DMS 273 (cell line): ENCODE data around the gene TNNI2.
"Not testable (repeated sequence)": the region's sequence is repeated elsewhere in the genome, so short reads cannot be mapped to it uniquely, and the experiment has no call there.

ENCODE experiments used
- DNase-seq: peaks from one replicate; lab custom pipeline; 2025; ENCODE audit not compliant: unreplicated experiment; lab: John Stamatoyannopoulos, UW

The TNNI2 gene

DNA sequence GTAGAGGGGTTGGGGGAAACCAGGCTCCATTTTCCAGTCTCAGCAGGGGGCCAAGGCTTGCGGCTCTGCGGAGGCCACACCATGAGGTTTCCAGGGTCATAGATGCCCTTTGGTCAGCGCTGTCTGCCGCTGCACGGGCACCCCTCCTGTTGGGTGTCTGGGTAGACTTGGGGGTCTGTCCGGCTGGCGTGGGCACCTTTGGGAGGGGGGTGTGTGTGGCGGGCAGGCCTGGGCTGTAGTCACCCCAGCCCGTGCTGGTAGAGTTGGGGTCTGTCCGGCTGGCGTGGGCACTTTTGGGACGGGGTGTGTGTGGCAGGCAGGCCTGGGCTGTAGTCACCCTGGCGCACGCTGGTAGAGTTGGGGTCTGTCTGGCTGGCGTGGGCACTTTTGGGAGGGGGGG is 32.8 kb downstream of the TNNI2 start:
- no peak for DNase-seq

DNA sequence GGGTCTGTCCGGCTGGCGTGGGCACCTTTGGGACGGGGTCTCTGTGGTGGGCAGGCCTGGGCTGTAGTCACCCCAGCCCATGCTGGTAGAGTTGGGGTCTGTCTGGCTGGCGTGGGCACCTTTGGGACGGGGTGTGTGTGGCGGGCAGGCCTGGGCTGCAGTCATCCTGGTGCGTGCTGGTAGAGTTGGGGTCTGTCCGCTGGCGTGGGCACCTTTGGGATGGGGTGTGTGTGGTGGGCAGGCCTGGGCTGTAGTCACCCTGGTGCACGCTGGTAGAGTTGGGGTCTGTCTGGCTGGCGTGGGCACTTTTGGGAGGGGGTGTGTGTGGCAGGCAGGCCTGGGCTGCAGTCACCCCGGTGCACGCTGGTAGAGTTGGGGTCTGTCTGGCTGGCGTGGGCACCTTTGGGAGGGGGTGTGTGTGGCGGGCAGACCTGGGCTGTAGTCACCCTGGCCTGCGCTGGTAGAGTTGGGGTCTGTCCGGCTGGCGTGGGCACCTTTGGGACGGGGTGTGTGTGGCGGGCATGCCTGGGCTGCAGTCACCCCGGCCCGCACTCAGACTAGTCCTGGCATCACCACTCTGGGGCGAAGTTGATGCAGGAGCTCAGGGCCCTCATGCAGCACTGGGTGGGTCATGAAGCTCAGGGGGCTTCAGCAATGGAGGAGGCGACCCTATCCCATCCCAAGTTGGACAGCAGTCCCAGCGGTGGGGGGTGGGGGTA is 33.6 kb downstream of the TNNI2 start:
- no peak for DNase-seq

DNA sequence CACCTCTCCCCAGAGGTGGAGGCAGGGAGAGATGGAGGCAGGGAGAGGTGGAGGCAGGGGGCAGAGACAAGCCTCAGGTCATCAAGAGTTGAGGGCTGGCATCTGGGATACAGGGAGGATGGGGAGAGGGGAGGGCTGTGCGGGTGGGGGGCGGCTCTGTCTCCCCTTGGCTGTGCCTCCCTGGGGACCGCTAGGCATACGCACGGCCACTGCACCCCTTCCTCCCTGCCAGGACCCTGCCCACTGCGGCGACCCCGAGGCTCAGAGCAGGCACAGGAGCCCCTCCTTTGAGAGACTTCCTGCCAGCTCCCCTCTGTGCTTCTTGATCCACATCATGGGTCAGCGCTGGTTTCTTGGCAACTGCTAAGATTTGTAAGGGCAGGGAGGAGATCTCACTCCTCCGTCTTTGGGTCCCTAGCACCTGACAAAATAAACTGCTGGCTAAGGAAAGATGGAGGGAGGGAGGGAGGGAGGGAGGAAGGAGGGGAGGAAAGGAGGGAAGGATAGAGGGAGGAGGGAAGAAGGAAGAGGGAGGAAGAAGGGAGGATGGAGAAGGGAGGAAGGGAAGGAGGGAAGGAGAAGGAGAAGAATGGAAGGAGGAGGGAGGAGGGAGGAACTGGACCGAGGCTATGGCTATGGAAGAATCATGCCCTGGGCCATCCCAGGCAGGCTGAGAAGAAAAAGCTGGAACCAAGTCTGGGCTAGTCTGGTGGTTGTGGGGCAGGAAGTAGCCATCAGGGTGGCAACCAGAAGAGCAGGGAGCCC is 34.4 kb downstream of the TNNI2 start:
- DNase-seq = peak; percentile 17

DNA sequence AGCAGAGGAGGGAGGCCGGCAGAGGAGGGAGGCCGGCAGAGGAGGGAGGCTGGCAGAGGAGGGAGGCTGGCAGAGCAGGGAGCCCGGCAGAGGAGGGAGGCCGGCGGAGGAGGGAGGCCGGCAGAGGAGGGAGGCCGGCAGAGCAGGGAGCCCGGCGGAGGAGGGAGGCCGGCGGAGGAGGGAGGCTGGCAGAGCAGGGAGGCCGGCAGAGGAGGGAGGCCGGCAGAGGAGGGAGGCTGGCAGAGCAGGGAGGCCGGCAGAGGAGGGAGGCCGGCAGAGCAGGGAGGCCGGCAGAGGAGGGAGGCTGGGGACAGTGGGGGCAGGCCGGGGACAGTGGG is 35.0 kb downstream of the TNNI2 start:
- not testable (repeated sequence) for DNase-seq

DNA sequence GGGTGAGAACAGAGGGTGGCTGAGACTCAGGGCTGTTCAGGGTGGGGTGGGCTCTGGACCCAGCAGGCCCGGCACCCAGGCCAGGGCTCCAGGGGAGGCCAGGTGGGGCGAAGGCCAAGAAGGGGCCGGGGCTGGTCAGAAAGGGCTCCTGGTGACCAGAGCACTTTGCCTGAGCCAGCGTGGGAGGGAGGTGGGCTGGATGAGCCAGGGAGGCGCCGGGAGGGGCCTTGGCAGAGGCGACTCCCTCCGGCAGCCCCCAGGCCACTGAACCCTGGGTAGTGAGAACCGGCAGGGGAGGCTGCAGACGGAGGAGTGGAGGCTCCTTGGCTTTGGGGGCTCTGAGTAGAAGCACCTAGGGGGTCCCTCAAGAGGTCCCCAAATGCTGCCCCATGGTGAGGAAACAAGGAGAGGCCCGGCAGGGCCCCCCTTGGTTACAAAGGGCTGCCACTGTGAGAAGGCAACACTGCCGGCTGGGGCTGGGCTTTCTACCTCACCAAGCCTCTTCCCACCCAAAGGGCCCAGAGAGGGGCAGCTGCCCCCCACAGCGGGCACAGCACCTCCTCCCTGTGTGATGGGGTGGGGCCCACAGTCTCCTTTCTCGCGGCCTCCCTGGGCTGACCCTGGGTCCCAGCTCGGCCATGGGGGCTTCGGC is 35.8 kb downstream of the TNNI2 start:
- not testable (repeated sequence) for DNase-seq

DNA sequence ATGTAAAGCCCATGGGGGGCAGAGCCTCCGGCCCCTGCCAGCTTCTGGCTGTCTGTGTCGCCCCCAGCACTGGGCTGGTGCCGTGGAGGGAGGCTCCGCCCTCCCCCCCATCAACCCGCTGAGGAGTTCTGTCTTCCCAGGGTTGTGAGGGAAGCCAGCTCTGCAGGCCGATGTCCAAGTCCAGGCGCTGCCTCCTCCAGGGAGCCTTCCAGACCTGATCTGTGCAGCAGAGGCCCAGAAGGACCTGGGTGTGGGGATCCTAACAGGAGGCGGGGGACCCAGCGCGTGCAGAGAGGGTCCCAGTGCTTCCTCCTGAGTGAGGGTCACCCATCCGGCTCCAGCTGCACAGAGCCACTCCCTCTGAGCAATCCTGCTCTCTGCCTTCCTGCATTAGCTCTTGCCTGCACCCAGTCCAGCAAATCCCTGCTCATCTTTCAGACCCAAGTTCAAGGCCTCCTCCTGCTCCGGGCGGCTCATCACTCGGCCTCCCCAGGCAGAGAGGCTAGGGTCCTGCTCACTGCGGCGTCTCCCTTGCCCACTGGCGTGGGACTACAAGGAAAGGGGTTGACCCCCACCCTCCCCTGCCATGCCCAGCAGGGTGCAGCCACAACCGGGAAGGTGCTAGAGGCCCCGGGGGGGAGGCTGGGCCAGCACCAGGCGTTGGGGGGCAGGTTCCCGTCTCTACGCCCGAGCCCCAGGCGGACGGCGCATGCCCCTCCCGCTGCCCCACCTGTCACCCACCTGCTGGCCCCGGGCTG is 36.5 kb downstream of the TNNI2 start:
- DNase-seq = no peak

DNA sequence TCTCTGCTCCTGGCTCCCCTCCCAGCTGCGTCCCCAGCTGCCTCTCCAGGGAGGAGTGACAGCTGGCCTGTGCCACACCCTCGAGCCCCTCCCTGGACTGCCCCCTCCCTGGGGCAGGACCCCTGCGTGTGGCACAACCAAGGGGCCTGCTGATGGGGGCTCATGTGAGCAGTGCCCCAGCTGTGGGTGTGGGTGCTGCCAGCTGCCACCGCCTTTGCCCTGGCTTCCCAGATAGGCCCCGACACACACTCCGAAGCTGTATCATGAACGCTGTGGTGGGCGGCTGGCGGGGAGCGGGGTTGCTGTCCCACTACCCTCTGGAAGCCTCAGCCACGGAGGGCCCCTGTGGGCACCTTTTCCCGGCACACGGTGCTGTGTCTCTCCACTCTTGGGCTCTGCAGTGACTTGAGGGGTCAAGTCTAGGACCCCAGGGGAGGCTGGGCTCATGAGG is 37.1 kb downstream of the TNNI2 start:
- DNase-seq = not testable (repeated sequence)

DNA sequence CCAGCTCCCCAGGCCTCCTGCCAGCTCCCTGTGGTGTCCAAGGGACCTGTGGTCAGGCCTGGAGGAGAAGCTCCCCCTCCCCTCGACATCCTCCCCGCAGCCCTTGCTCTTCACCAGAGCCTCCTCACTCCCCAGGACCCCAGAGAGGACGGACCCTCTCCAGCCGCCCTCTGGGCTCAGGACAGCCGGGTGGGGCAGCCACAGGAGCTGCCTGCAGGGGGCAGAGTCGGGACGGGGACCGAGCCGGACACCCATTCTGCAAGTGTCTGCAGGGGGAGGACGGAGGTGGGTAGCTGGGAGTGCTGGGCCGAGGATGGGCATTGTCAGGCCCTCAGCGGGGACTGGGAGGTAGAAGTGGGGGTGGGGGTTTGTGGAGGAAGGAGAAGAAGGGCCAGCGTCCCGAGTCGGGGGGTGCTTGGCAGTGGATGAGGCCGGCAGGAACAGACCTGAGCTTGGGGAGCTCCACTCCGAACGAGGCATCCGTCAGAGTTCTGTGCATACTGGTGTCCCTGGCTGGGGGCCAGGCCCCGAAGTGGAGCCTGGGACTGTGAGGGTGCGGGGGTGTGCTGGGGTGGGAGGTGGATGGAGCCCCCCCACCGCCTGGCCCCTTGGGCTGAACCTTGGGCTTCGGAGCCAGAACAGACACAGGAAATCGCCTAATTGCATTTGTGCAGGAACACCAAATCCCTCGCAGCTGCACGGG is 37.7 kb downstream of the TNNI2 start:
- peak; percentile 49 for DNase-seq

DNA sequence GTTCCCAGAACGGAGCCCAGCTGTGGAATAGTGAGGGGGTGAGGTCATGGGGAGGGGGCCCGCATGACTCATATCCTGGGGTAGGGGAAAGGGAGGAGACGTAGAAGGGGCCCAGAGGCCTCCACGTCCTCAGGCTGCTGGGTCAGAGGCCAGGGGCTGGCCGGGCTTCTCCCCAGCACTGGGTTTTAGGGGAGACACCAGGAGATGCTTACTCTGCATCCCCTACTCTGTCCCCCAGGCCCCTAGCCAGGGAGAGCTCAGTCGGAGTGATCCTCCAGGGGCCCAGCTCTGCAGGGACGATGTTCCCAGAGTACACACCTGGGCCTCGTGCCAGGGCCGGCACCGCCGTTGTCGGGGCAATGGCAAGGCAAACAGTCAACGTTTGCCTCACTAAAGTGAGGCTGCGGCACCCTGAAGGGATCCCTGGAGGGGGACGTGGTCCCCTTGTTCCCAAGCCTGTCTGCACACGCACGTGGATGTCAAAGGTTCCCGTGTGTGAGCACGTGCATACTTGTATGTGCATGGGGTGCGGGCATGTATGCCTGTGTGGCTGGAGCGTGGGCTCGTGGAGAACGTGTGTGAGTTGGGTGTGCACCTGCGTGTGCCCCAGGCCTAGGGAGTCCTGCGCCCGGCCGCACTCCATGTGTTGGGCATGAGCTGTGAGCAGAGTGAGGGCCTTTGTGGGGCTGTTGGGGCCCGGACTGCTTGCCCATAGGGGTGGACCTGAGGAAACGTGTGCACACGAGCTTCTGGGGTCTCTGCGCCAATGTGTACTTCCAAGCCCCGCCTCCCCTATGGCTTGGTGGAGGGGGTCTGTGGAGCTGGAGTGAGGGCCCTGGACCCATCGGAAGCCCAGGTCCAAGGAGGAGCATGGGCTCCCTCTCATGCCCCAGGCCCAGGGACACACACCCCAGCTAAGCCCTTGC is 38.7 kb downstream of the TNNI2 start:
- no peak for DNase-seq

DNA sequence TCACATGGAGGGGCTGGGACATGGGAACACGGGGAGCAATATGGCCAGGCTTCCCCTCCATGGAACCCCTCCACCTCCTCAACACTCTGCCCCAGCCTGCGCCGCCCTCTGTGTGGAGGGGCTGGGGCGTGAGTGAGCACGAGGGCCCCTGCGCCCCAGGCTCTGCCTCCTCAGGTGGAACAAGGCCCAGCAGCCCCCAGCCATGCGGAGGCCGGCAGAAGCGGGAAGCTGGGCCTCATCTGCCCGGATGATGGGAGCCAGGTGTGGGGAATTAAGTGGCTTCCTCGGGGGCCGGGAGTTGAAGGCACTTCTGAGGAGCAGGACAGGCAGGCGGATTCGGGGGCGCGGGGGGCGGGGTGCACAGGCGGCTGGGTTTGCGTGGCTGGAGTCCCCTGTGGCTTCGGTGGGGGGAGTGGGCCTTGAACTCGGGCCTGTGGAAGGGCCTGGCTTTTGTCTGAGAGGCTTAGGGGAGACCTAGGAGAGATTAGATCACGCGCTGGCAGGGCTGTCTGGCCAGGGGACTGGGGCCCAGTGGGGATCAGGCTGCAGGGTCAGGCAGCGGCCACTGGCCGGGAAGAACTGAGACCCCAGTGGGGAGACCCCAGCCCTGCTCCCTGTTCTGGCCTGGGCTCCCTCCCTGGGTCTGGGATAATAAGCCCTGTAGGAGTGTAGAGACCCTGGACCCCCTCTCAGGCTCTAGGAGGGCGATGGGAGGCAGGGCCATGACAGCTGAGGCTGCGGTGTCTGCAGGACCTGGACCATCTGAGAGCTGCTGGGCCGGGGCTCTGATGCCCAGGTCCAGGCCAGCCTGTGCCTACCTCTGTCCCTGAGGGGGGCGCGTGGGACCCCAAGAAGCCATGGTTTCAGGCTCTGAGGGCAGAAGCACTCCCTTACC is 39.6 kb downstream of the TNNI2 start:
- no peak for DNase-seq

DNA sequence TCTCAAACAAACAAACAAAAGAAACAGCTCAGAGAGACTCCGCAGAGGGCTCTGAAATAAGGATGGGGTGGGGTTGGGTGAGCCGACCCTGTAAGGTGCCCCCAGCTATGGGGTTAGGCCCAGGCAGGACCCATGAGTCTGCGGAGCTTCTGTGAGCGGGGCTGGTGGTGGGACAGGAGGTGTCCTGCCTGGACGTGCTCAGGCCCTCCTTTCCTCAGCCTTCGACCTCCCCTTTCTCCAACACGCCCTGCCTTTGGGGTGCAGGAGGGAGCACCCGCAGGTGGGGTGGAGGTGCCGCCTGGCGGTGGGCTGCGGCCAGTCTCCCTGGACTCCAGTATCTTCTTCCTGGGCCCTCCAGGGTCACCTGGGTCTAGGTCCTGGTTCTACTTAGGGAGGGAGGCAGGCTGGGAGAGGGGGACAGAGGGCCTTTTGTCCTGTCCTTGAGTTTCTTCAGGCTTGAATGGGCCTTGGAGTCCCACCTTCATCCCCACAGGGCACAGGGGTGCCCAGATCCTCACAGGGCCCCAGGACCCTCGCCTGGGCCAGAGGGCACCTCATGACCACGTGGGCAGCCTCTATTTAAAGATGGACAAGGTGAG is 40.7 kb downstream of the TNNI2 start:
- no peak for DNase-seq

DNA sequence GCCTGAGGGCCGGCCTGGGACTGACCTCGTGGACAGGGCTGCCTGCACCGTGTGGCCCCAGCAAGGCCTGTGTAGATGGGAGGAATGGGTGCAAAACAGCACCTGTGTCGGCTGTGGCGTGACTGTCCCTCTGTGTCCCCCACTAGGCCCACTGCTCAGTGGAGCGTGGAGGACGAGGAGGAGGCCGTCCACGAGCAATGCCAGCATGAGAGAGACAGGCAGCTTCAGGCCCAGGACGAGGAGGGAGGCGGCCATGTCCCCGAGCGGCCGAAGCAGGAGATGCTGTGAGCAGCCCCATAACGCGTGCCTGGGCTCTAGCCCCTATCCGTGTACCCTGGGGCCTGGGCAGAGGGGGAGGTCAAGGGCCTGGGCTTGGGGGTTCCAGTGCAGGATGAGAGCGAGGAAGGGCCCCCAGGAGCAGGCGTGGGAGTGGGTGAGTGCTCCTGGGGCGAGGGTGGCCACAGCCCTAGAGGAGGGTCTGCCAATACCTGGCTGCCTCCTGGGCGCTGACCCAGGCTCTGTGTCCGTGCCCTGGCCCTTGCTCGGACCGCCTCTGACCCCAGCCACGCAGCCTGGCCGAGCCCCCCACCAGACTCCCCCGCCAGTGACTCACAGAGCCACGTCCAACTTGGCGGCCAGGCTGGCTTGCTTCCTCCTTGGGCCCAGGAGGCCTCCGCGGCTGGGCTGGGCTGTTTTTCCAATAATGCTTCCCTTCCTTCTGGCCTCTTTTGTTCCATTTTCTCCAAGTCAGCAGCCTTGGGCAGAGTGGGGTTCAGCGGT is 41.4 kb downstream of the TNNI2 start:
- DNase-seq = no peak

DNA sequence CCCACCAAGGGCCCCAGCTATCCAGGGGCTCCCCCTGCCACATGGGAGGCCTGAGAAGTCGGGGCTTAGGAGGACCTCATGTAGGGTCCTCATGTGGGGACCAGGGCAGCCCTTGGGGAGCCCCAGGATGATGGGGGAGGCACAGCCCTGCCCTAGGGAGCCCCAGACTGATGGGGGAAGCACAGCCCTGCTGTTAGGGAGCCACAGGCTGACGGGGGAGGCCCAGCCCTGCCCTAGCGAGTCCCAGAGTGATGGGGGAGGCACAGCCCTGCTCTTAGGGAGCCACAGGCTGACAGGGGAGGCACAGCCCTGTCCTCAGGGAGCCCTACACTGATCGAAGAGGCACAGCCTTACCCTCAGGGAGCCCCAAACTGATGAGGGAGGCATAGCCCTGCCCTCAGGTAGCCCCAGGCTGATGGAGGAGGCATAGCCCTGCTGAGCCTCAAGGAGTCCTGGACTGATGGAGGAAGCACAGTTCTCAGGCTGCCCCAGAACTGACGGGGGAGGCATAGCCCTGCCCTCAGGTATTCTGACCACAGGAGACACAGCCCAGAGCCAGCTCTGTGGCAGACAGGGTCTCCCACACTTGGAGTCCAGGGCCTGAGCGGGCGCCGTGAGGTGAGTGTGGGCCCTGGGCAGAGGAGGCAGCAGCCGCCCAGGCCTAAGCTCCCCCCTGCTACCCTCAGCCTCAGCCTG is 42.1 kb downstream of the TNNI2 start:
- no peak for DNase-seq

DNA sequence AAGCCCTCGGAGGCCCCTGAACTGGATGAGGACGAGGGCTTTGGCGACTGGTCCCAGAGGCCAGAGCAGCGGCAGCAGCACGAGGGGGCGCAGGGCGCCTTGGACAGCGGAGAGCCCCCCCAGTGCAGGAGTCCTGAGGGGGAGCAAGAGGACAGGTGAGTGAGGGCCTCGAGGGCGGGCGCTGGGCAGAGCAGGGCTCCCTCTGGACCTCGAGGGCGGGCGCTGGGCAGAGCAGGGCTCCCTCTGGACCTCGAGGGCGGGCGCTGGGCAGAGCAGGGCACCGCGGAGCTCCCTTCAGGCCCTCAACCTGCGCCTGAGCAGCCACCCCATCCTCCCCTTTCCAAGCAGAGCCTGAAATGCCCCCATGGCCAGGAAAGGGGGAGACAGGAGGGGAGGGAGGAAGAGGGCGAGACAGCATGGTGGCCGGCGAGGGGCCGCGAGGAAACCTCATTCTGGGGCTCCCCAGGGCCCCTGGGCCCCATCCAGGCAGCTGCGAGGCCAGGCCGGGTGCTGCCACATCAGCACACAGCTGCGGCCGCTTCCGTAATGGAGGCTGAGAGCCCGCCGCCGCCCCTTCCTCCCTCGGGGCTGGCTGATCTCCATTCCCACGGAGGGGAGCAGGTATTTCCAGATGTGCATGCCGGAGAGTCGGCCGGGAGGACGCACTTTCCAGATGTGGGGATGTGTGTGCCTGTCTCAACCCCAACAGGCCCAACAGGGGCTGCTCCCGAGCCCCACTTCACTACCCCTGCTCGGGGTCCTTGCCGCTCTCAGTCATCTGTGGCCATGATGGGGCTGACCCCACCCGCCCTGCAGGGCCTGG is 42.9 kb downstream of the TNNI2 start:
- DNase-seq = no peak

DNA sequence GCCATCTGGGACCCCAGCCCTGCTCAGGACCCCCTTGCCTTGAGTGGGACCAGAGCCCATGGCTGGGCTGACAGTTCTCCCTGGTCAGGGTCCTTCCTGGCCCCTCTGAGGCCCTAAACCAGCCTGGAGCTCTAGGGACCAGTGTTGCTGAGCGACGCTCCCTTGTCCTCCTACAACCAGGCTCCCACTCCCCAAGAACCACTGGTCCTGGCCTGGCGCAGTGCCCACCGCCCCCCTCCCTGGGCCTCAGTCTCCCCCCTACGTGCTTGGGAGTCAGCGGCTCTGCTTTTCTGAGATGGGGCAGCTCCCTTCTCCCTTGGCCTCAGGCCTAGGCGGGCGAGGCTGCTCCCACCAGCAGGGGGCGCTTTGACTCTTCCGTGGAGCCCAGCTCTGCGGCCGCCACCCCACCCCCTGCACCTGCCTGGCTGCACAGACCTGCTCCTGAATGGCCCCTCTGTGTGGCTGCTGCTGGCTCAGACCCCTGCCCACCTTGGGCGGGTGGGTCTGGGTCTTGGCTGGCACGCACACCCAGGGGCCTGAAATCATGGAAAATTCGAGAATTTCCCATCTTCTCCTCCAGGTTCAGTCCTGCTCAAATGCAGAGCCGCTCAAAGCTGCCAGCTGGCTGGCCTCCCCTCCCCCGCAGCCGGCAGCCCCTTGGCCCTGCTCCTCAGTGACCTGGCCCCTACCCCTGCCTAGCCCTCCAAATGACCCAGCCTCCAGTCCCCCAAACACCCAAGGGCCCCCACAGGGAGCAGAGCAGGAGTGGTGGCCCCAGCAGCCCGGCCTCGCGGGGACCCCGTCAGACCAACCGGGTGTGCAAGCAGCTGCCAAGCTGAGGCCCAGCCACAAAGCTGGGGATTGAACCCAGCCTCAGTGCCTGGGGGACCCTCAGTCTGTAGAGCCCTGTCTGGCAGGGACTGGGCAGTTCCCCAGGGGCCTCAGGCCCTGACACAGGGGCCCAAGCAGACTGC is 43.8 kb downstream of the TNNI2 start:
- peak; percentile 81 for DNase-seq
